ENCODE measurements around the gene NEK6.

- TF ChIP-seq CEBPB (IDR thresholded peaks at IDR 0.05): no peak
- no peak for TF ChIP-seq TEAD4 (IDR thresholded peaks at IDR 0.05)
- no peak for TF ChIP-seq RAD21 (IDR thresholded peaks at IDR 0.05; ENCODE audit: low read depth)
- TF ChIP-seq FOXM1 (IDR thresholded peaks at IDR 0.05; ENCODE audit: borderline replicate concordance, low read depth): no peak
- no peak for TF ChIP-seq EP300 (IDR thresholded peaks at IDR 0.05; ENCODE audit: borderline replicate concordance)
- TF ChIP-seq YY1 (IDR thresholded peaks at IDR 0.05; ENCODE audit: low read depth): no peak
- TF ChIP-seq MAX (IDR thresholded peaks at IDR 0.05): no peak
- no peak for TF ChIP-seq REST (IDR thresholded peaks at IDR 0.05; ENCODE audit: low read depth)
- no peak for TF ChIP-seq NFIC (IDR thresholded peaks at IDR 0.05)
- no peak for TF ChIP-seq TAF1 (IDR thresholded peaks at IDR 0.05; ENCODE audit: low read depth)
- TF ChIP-seq EGR1 (IDR thresholded peaks at IDR 0.05): no peak
- no peak for TF ChIP-seq CREB1 (IDR thresholded peaks at IDR 0.05; ENCODE audit: low read depth)
- TF ChIP-seq TCF12 (IDR thresholded peaks at IDR 0.05; ENCODE audit: low read depth): no peak
Observed at GRCh38 chr9:124355039-124355940, 97.5 kb downstream of the NEK6 start.

All from Ishikawa (cell line).